HG02588 (cell line): ENCODE measurements around the gene VSTM2L.
A peak's percentile ranks its signal among the peaks of the same experiment; 100 is the strongest.

Source experiments
- ATAC-seq: cut with Tn5 transposase; IDR thresholded peaks from one replicate; pipeline ENCODE4 v1.9.1; 2021; ENCODE audit warnings: mild to moderate bottlenecking, moderate library complexity; ENCODE audit not compliant: unreplicated experiment

VSTM2L gene

GRCh38 chr20:37917461-37917860, 14.5 kb downstream of the VSTM2L start:
- no peak for ATAC-seq

GRCh38 chr20:37918035-37918434, 15.1 kb downstream of the VSTM2L start:
- no peak for ATAC-seq

- no peak for ATAC-seq
Observed at GRCh38 chr20:37919389-37920040, 16.6 kb downstream of the VSTM2L start.

DNA sequence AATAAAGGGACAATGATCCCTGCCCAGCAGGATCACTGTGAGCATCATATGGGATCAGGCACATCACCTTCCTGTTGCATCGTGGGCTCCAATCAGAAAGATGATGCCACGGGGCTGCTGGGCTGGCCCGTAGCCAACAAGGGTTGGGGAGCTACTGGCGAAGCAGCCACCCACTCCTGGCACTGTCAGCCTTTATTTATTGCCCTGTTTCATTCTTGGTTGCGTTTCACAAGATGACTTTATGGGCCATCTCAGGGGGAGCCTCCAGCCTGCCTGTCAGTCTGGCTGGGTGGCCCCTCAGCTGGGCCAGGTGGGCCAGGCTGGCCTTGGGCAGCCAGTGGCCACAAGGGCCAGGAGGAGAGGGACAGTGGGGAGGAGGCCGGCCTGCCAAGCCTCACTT, 17.3 kb downstream of the VSTM2L start:
- ATAC-seq = no peak

GRCh38 chr20:37920679-37921322, 17.9 kb downstream of the VSTM2L start:
- ATAC-seq = no peak

- peak; percentile 66 for ATAC-seq
Observed at GRCh38 chr20:37921341-37921929, 18.5 kb downstream of the VSTM2L start.

DNA sequence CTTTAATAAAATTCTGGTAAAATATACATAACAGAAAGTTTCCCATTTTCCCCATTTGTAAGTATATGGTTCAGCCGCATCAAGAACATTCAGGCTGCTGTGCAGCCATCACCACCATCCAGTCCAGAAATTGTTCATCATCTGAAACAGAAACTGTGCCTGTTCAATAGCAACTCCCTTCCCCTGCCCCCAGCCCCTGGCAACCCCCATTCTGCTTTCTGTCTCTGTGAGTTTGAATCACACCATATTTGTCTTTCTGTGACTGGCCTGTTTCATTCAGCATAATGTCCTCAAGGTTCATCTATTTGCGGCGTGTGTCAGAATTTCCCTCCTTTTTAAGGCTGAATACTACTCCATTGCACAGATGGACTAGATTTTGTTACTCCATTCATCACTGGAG, 19.1 kb downstream of the VSTM2L start:
- peak; percentile 60 for ATAC-seq

GRCh38 chr20:37925265-37926165, 22.6 kb downstream of the VSTM2L start:
- no peak for ATAC-seq

- no peak for ATAC-seq
Observed at GRCh38 chr20:37926612-37927011, 23.7 kb downstream of the VSTM2L start.

GRCh38 chr20:37927410-37928095, 24.6 kb downstream of the VSTM2L start:
- no peak for ATAC-seq

GRCh38 chr20:37928996-37929682, 26.2 kb downstream of the VSTM2L start:
- no peak for ATAC-seq

DNA sequence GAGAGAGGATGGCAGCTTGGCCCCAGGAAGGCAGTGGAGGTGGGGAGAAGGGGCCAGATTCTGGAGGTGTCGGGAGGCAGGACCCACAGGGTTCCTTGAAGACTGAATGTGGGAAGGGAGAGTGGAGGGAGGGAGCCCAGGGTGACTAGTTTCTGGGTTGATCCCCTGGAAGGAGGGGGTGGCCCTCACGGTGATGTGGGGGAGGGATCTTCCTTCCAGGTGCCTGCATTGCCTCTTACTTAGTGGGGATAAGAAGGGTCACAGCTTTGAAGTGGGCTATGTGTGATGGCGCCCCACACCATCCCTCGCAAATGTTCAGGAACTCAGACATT, 26.7 kb downstream of the VSTM2L start:
- no peak for ATAC-seq

DNA sequence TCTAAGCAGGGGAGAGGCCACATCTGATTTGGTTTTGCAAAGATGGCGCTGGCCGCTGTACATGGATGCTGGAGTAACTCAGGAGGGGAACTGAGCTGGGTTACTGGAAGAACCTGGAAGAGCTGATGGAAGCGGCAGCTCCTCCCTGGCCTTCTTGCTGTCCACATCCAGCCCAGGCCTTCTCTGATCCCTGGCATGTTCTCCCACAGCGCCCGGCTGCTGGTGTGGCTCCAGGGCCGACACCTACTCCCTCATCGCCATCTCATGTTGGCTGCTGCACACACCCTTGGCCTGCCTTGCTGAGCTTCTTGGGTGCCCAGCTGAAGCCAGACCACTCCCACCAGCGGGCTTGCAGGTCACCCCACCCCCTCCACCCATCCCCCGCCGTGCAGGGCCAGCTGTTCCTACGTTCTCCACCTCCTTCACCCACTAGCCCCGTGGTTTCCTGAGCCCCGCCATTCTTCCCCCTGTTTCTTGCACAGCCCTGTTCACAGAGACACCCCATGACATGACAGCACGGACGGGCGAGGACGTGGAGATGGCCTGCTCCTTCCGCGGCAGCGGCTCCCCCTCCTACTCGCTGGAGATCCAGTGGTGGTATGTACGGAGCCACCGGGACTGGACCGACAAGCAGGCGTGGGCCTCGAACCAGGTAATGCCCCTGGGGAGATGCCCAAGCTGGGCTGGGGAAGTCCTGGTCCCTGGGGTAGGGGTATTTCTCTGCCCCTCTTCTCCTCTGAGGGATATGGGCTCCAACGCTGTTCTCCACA, 28.4 kb downstream of the VSTM2L start:
- no peak for ATAC-seq

DNA sequence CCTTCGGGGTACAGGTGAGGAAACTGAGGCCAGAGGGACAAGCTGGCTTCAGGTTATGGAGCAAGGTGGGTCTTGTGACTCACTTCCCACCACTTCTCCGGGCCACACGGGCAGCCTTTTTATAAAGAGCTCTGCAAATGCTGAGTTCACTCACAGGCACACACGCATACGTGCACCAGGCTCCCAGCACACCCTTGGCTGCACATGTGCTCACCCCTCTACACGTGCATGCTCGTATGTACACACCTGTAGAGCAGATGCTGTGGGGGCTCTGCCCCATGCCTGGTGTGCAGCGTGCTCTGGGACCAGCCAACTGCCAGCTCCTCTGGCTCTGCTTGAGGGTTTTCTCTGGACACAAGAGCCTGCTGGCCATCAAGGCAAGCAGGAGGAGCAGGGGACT, 29.1 kb downstream of the VSTM2L start:
- ATAC-seq = no peak

DNA sequence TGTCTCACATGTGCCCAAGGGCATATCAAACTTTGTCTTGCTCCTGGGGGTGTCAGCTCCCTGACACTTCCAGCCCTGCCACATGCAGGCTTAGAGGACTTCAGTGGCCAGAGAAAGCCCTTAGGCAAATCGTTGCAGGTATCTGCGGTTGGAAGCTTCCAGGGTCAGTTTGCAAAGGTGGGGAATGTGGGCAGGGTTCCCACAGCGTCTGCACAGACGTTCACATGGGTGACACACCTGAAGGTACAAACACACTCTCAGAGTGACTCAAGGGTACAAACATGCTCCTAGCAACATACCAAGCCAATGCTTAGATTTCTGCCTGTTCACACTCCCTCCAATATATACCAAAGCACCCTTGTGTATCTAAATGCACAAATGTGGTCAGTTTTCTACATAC, 30.0 kb downstream of the VSTM2L start:
- ATAC-seq = no peak

DNA sequence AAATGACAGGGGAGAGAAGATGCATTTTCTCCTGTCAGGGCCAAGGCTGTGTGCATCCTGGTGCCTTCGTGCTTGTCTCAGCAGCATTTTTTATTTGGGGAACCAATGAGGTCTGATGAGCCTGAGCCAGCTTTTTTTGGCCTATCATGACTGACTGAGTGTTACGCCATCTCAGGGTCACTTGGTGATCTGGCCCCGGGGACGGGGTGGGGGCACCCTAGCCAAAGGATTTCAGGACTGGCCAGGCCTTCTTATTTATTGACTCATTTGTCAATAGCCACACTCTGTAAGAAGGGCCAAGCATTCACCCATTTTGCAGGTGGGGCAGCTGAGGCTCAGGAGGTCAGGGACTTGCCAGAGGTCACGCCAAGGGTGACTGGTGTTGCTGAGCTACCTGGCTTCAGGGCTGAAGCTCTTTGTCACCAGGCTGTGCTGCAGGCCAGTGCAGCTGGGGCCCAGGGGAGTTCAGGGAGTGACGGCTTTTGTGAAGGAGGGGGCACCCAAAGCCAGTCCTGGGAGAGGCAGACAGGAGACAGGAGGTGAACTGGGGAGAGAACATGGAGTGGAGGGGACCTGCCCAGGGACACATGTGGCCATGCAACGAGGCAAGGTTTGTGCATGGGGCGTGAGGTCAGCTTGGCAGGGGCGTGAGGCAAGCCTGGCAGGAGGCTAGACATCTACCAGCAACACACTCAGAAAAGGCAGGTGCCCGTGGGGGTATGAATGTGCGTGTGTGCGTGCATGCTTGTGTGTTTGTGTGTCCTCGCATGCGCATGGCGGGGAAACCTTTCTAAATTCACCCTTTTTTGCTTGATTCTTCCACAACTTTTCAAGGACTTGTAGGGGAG, 31.1 kb downstream of the VSTM2L start:
- ATAC-seq = no peak

- ATAC-seq = no peak
Observed at GRCh38 chr20:37934634-37935375, 31.9 kb downstream of the VSTM2L start.

DNA sequence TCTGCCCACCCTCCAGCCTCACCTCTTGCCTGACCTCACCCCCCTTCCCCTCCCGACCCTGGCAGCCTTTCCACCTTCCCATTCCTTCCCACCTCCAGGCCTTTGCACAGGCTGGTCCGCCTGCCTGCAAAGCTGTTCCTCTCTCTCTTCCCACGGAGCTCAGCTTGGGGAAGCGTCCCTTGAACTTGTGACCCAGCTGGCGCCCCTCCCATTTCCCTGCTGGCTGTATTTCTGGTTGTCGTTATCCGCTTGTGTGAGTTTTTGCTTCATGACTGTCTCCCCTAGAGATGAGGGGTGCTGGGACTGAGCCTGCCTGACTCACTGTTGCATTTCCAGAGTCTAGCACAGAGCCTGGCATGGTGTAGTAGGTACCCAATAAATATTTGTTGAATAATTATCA, 32.5 kb downstream of the VSTM2L start:
- no peak for ATAC-seq
